Endodermal cell (in vitro differentiated cells): ENCODE results near the gene ATE1. TPM values are rescaled to one million over a fixed set of nuclear protein-coding genes. Genes with fewer than 3 reads are reported as not detected.

Experiments used
- DNase-seq: peaks from one replicate; pipeline ENCODE4 v3.0.0-alpha.2; 2017
- H3K27ac ChIP-seq: 2 replicates; pipeline ENCODE4 v1.5.1; 2013; ENCODE audit warnings: mild to moderate bottlenecking, low read depth, low read length, moderate library complexity
- H3K27me3 ChIP-seq: 2 replicates; pipeline ENCODE4 v1.6.1; 2013; ENCODE audit warnings: mild to moderate bottlenecking, low read length, moderate library complexity; ENCODE audit not compliant: insufficient read depth, control insufficient read depth, poor library complexity, severe bottlenecking
- H3K36me3 ChIP-seq: 2 replicates; pipeline ENCODE4 v1.7.0; 2013; ENCODE audit warnings: mild to moderate bottlenecking, low read length, moderate library complexity; ENCODE audit not compliant: control insufficient read depth, insufficient read depth
- H3K4me1 ChIP-seq: one replicate; pipeline ENCODE4 v1.7.0; 2013; ENCODE audit warnings: low read length; ENCODE audit not compliant: control insufficient read depth, insufficient read depth
- H3K4me3 ChIP-seq: 2 replicates; pipeline ENCODE4 v1.5.1; 2013; ENCODE audit warnings: mild to moderate bottlenecking, low read length, moderate library complexity
- H3K9ac ChIP-seq: 2 replicates; pipeline ENCODE4 v1.6.1; 2013; ENCODE audit warnings: mild to moderate bottlenecking, low read length, moderate library complexity; ENCODE audit not compliant: poor library complexity, severe bottlenecking; ENCODE audit errors: extremely low read depth
- H3K9me3 ChIP-seq: 2 replicates; pipeline ENCODE4 v1.6.1; 2013; ENCODE audit warnings: mild to moderate bottlenecking, low read length, moderate library complexity; ENCODE audit not compliant: control insufficient read depth
- H3K27ac Mint-ChIP-seq: 2 replicates; pipeline ENCODE4 v1.8.0; 2020; ENCODE audit warnings: mixed read lengths
- H3K27me3 Mint-ChIP-seq: 2 replicates; pipeline ENCODE4 v1.8.0; 2021; ENCODE audit warnings: mild to moderate bottlenecking, mixed read lengths; ENCODE audit not compliant: insufficient read depth
- H3K36me3 Mint-ChIP-seq: 2 replicates; pipeline ENCODE4 v1.8.0; 2020; ENCODE audit warnings: low read depth, mixed read lengths
- H3K4me1 Mint-ChIP-seq: 2 replicates; pipeline ENCODE4 v1.8.0; 2020; ENCODE audit warnings: mixed read lengths
- H3K4me3 Mint-ChIP-seq: 2 replicates; pipeline ENCODE4 v1.8.0; 2020; ENCODE audit warnings: mild to moderate bottlenecking, moderate library complexity, mixed read lengths
- H3K9me3 Mint-ChIP-seq: 2 replicates; pipeline ENCODE4 v1.8.0; 2020; ENCODE audit warnings: mild to moderate bottlenecking, mixed read lengths
- WGBS, 2 experiments: methylation state at CpG; one replicate each; pipeline versions ENCODE4 v1.1.5 to v1.1.7; 2013; ENCODE audit warnings: missing lambda C conversion rate in 2 of 2, mixed read lengths in 1 of 2; ENCODE audit not compliant: insufficient coverage in 1 of 2, insufficient read length in 1 of 2; 5-methylcytosine and 5-hydroxymethylcytosine counted together
- total RNA-seq, 2 donors: library from RNA; stranded (reverse); fragmentation: NEBNext Ultra II Directional in 1 of 2; extraction: Animal tissue kit (Norgen Biotek cat#: 25700) in 1 of 2; gene quantifications; 2 replicates in 1 of 2; 3 replicates in 1 of 2; pipeline ENCODE4 v1.2.1, GENCODE V29; 2021
- TF ChIP-seq, protein P1 (sequence below): fragments of 200-600 bp; sonication (generic); conservative IDR thresholded peaks from 2 replicates; pipeline ENCODE4 v1.5.0; 2021; ENCODE audit warnings: antibody characterized with exemption, mild to moderate bottlenecking

Gene ATE1
- total RNA-seq, 2 donors from 2014 or later = 31.2 to 32.2 TPM

DNA sequence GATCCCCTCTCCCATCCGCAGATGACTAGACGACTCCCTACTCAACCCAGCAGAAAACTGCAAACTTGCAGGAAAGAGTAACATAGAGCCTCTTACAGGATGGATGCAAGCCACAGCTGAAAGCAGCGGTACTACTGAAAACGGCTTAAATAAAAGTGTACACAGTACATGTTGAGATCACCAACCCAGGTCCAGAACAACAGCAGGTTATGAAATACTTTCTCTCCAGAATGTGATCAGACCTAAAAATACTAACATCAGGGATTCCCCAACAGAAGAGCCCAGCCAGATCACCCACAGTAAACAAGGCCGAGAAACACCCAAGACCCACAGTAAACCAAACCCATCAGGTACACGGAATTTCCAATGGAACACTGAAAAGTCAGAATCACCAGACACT, 13.2 kb downstream of the ATE1 start:
- Histone ChIP-seq H3K36me3 (peaks cover 73% of the 10 kb centered on the region), H3K4me1 (no peaks in the 10 kb centered on the region), H3K9me3 (peaks cover 6% of the 10 kb centered on the region), H3K27me3 (no peaks in the 10 kb centered on the region), H3K27ac (no peak overlapping the region), H3K9ac (no peak overlapping the region), H3K4me3 (no peak overlapping the region)
- Mint-ChIP-seq H3K4me3 (no peak overlapping the region), H3K36me3 (peaks cover 83% of the 10 kb centered on the region), H3K27me3 (no peaks in the 10 kb centered on the region), H3K27ac (no peak overlapping the region), H3K4me1 (no peaks in the 10 kb centered on the region), H3K9me3 (peaks cover 5% of the 10 kb centered on the region)
- 93 to 95% methylated on average over 6 of the region's 6 CpGs for WGBS, 2 experiments
- DNase-seq = no peak
- TF ChIP-seq, protein P1, sequence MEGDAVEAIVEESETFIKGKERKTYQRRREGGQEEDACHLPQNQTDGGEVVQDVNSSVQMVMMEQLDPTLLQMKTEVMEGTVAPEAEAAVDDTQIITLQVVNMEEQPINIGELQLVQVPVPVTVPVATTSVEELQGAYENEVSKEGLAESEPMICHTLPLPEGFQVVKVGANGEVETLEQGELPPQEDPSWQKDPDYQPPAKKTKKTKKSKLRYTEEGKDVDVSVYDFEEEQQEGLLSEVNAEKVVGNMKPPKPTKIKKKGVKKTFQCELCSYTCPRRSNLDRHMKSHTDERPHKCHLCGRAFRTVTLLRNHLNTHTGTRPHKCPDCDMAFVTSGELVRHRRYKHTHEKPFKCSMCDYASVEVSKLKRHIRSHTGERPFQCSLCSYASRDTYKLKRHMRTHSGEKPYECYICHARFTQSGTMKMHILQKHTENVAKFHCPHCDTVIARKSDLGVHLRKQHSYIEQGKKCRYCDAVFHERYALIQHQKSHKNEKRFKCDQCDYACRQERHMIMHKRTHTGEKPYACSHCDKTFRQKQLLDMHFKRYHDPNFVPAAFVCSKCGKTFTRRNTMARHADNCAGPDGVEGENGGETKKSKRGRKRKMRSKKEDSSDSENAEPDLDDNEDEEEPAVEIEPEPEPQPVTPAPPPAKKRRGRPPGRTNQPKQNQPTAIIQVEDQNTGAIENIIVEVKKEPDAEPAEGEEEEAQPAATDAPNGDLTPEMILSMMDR = no peak

DNA sequence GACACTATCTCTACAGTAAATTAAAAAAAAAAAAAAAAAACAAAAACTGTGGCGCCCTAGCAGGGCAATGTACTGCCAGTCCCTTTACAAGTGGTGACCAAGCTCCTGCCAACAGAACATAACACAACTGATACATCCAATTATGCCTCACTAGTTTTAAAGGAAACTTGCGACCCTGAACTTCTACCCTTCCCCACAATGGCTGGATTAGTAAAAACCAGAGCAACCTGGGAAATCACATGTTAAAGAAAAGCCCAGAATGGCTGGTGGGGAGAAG, 16.5 kb downstream of the ATE1 start:
- Histone ChIP-seq H3K9me3 (no peaks in the 10 kb centered on the region), H3K27me3 (no peaks in the 10 kb centered on the region), H3K4me1 (no peaks in the 10 kb centered on the region), H3K4me3 (no peak overlapping the region), H3K9ac (no peak overlapping the region), H3K27ac (no peak overlapping the region), H3K36me3 (peaks cover 65% of the 10 kb centered on the region)
- no peak overlapping the region for H3K27ac Mint-ChIP-seq
- no peaks in the 10 kb centered on the region for H3K27me3 Mint-ChIP-seq
- no peak overlapping the region for H3K4me3 Mint-ChIP-seq
- WGBS, 2 experiments = 100% methylated on average over 2 of the region's 2 CpGs; no CpG with 5 or more reads in 1 of the 2 experiments
- TF ChIP-seq, protein P1 = no peak
- no peak for DNase-seq
- H3K9me3 Mint-ChIP-seq = peaks cover 1% of the 10 kb centered on the region
- H3K4me1 Mint-ChIP-seq = no peaks in the 10 kb centered on the region
- peaks cover 77% of the 10 kb centered on the region for H3K36me3 Mint-ChIP-seq

DNA sequence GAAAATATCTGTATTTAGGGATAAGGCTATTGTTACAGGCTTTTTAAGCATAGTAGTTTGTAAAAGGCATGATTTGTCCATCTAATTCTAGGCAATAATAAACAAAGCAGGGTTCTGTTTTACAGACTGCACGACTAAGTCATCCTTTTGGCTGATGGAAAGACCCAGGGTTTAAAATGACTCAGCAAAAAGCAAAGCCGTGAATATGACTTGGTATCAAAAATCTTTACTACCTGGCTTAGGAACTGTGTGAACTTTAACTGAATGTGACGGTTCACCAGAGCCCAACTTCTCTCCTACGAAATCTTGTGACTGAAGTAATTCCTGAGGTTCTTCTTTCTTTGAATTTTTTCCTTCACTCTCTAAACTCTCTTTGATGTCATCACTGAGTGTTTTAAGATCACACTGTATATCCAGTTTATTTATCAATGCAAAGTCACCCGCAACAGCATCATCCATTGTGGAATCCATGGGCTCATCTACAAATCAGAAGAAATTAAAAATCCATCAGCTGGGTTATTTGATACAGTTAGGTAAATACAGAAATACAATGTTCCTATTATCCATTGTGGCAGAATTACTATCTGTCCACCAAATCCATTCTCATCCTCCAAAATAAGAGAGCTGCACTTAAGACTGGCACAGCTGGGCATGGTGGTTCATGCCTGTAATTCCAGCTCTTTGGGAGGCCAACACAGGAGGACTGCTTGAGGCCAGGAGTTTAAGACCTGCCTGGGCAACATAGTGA, 17.0 kb downstream of the ATE1 start:
- Histone ChIP-seq H3K27me3 (no peaks in the 10 kb centered on the region), H3K27ac (no peak overlapping the region), H3K9ac (no peak overlapping the region), H3K4me1 (no peaks in the 10 kb centered on the region), H3K4me3 (no peak overlapping the region), H3K9me3 (no peaks in the 10 kb centered on the region), H3K36me3 (peaks cover 64% of the 10 kb centered on the region)
- TF ChIP-seq, protein P1 = no peak
- no peak overlapping the region for H3K4me3 Mint-ChIP-seq
- H3K27me3 Mint-ChIP-seq = no peaks in the 10 kb centered on the region
- no peak overlapping the region for H3K27ac Mint-ChIP-seq
- no peaks in the 10 kb centered on the region for H3K4me1 Mint-ChIP-seq
- H3K36me3 Mint-ChIP-seq = peaks cover 72% of the 10 kb centered on the region
- DNase-seq = no peak
- H3K9me3 Mint-ChIP-seq = peaks cover 1% of the 10 kb centered on the region
- WGBS, 2 experiments = 91 to 93% methylated on average over 4 to 5 of the region's 5 CpGs
